ENCODE data around the gene HLA-DRB5.
"Not testable (repeated sequence)": the region's sequence is repeated elsewhere in the genome, so short reads cannot be mapped to it uniquely, and the experiment has no call there.

Gene HLA-DRB5

DNA sequence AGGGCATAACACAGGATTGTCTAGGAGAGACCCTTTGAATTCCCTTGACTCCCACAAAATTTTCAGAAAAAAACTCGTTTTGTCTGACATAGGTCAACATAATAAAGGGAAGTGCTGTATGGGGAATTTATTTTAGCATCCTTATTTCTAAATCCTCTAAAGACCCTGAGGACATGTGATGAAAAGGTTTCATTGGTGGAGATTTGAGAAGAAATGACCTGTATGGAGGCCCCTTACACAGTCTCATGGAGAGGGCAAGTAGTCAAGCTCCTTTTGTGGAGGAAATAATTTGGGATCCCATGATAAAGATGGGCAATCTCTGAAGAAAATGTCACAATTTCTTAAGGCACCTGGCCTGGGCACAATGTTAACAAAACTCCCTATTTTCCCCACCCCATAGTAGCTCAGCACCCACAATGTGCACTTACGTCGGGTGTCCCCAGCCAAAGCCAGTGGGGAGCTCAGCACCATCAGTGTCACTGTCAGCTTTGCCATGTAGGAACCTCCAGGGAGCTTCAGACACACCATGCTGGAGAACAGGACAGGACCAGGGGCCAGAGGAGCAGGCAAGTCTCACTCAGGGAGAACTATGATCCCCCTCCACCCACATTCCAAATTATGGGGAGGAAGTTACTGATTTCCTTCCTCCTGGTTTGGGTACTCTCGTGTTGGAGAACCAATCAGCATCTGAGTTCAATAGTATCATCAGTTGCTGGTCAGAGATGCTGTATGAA, at the start of gene HLA-DRB5:
TSS of gene HLA-DRB5 (minus strand) at position 591 of the 734 bp plus-strand sequence. CDS start at position 528, 63 bp downstream.
- no peak within 1 kb of the TSS for H3K9ac ChIP-seq (ENCODE audit: low read length)
- H3K9me3 ChIP-seq (ENCODE audit: control insufficient read depth, low read depth, low read length): no peaks in the 10 kb centered on the region
- no peaks in the 10 kb centered on the region for H3K4me1 ChIP-seq (ENCODE audit: control insufficient read depth, low read depth, low read length)
- no peak within 1 kb of the TSS for H3K4me3 ChIP-seq (ENCODE audit: low read length)
- H3K27me3 ChIP-seq (ENCODE audit: control insufficient read depth, insufficient read depth, low read length): no peaks in the 10 kb centered on the region
- H3K36me3 ChIP-seq (ENCODE audit: control insufficient read depth, low read depth, low read length): no peaks in the 10 kb centered on the region
- no peak within 1 kb of the TSS for H3K27ac ChIP-seq (ENCODE audit: low read length)

- Histone ChIP-seq H3K27ac (ENCODE audit: low read length) (no peak overlapping the region), H3K4me1 (ENCODE audit: control insufficient read depth, low read depth, low read length) (no peaks in the 10 kb centered on the region), H3K9me3 (ENCODE audit: control insufficient read depth, low read depth, low read length) (no peaks in the 10 kb centered on the region), H3K9ac (ENCODE audit: low read length) (no peak overlapping the region), H3K27me3 (ENCODE audit: control insufficient read depth, insufficient read depth, low read length) (no peaks in the 10 kb centered on the region), H3K36me3 (ENCODE audit: control insufficient read depth, low read depth, low read length) (no peaks in the 10 kb centered on the region), H3K4me3 (ENCODE audit: low read length) (no peak overlapping the region)
Measured at GRCh38 chr6:32578962-32579361, 48.9 kb upstream of the HLA-DRB5 start.

DNA sequence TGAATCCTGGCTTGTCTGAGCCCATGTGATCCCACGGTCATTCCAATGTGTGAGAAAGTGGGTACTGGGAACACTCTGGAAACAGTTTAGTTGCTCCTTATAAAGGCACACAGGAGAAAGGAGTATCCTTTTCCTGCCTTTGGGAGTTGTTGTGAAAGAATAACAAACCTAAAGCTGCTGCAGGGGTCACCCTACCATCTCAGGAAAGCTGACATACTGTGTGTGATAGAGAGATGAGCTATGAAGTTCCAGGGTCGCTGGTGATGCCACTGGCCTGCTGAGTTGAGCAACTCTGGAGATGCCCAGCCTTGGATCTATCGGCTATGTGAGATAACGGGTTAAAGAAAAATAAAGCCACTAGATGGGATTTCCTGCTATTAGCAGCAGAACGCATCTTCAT, 47.4 kb upstream of the HLA-DRB5 start:
- H3K9ac ChIP-seq (ENCODE audit: low read length); H3K36me3 ChIP-seq (ENCODE audit: control insufficient read depth, low read depth, low read length); H3K4me1 ChIP-seq (ENCODE audit: control insufficient read depth, low read depth, low read length); H3K4me3 ChIP-seq (ENCODE audit: low read length); H3K27ac ChIP-seq (ENCODE audit: low read length); H3K9me3 ChIP-seq (ENCODE audit: control insufficient read depth, low read depth, low read length); H3K27me3 ChIP-seq (ENCODE audit: control insufficient read depth, insufficient read depth, low read length): not testable (repeated sequence)

DNA sequence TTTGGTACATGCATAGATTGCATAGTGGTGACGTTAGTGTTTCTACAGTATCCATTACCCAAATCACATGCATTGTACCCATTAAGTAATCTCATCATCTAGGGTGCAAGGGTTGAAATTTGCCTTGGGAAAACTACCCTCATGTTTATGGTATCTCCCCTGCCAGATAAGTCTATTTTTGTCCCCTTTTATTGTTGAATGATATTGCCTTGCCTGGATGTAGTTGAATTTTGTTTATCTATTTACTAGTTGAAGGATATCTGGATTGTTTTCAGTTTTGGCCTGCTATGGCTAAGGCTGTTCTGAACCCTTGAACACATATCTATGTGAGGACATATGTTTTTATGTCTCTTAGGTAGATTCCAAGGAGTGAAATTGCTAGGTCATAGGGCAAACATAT, 46.2 kb upstream of the HLA-DRB5 start:
- H3K9ac ChIP-seq (ENCODE audit: low read length): no peak overlapping the region
- H3K4me1 ChIP-seq (ENCODE audit: control insufficient read depth, low read depth, low read length): no peaks in the 10 kb centered on the region
- H3K4me3 ChIP-seq (ENCODE audit: low read length): no peak overlapping the region
- H3K36me3 ChIP-seq (ENCODE audit: control insufficient read depth, low read depth, low read length): no peaks in the 10 kb centered on the region
- no peaks in the 10 kb centered on the region for H3K27me3 ChIP-seq (ENCODE audit: control insufficient read depth, insufficient read depth, low read length)
- no peak overlapping the region for H3K27ac ChIP-seq (ENCODE audit: low read length)
- H3K9me3 ChIP-seq (ENCODE audit: control insufficient read depth, low read depth, low read length): no peaks in the 10 kb centered on the region

- H3K27me3 ChIP-seq (ENCODE audit: control insufficient read depth, insufficient read depth, low read length): no peaks in the 10 kb centered on the region
- no peaks in the 10 kb centered on the region for H3K9me3 ChIP-seq (ENCODE audit: control insufficient read depth, low read depth, low read length)
- no peaks in the 10 kb centered on the region for H3K36me3 ChIP-seq (ENCODE audit: control insufficient read depth, low read depth, low read length)
- no peak overlapping the region for H3K9ac ChIP-seq (ENCODE audit: low read length)
- no peaks in the 10 kb centered on the region for H3K4me1 ChIP-seq (ENCODE audit: control insufficient read depth, low read depth, low read length)
- no peak overlapping the region for H3K27ac ChIP-seq (ENCODE audit: low read length)
- no peak overlapping the region for H3K4me3 ChIP-seq (ENCODE audit: low read length)
Measured at GRCh38 chr6:32570363-32570905, 40.3 kb upstream of the HLA-DRB5 start.

GRCh38 chr6:32568561-32568960, 38.5 kb upstream of the HLA-DRB5 start:
- no peaks in the 10 kb centered on the region for H3K9me3 ChIP-seq (ENCODE audit: control insufficient read depth, low read depth, low read length)
- H3K9ac ChIP-seq (ENCODE audit: low read length): no peak overlapping the region
- no peak overlapping the region for H3K27ac ChIP-seq (ENCODE audit: low read length)
- no peaks in the 10 kb centered on the region for H3K27me3 ChIP-seq (ENCODE audit: control insufficient read depth, insufficient read depth, low read length)
- H3K4me1 ChIP-seq (ENCODE audit: control insufficient read depth, low read depth, low read length): no peaks in the 10 kb centered on the region
- no peak overlapping the region for H3K4me3 ChIP-seq (ENCODE audit: low read length)
- H3K36me3 ChIP-seq (ENCODE audit: control insufficient read depth, low read depth, low read length): no peaks in the 10 kb centered on the region

DNA sequence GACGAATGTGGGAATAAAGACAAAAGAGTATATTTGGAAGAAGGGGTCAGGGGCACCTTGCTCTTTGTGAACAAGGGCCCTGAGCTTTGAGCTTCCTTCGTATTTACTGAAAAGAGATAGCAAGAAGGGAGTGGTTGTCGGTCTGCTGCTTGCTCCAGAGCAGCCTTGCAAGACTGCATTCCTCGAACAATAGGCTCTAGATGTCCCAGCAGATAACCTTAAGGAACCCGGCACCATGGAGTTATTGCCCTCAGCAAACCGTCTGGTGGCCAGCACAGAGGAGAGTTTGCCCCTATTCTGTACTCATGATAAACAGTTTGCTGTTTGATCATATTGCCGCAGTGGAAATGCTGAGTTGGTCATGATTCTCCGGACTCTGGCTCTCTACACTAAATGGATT, 36.9 kb upstream of the HLA-DRB5 start:
- Histone ChIP-seq H3K27me3 (ENCODE audit: control insufficient read depth, insufficient read depth, low read length) (no peaks in the 10 kb centered on the region), H3K27ac (ENCODE audit: low read length) (no peak overlapping the region), H3K36me3 (ENCODE audit: control insufficient read depth, low read depth, low read length) (no peaks in the 10 kb centered on the region), H3K9me3 (ENCODE audit: control insufficient read depth, low read depth, low read length) (no peaks in the 10 kb centered on the region), H3K4me1 (ENCODE audit: control insufficient read depth, low read depth, low read length) (no peaks in the 10 kb centered on the region), H3K4me3 (ENCODE audit: low read length) (no peak overlapping the region), H3K9ac (ENCODE audit: low read length) (no peak overlapping the region)

DNA sequence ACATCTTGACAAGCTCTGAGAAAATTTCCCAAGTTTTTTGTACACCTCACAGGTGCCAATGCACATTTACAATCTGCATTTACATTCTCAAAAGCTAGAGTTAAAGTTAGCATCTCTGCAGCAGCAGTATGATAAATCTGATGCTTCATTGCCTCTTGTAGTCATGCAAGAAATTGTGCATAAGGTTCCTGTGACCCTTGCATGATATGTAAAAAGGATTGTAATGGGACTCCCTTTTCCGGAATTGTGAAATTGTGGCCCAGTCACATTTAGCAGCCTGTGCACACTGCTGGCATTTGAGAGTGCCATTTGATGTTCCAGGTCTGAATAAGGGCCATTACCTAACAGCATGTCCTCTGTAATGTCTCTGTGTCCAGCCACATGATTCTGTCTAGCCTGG, 35.4 kb upstream of the HLA-DRB5 start:
- H3K9ac ChIP-seq (ENCODE audit: low read length): no peak overlapping the region
- H3K9me3 ChIP-seq (ENCODE audit: control insufficient read depth, low read depth, low read length): no peaks in the 10 kb centered on the region
- no peaks in the 10 kb centered on the region for H3K27me3 ChIP-seq (ENCODE audit: control insufficient read depth, insufficient read depth, low read length)
- H3K36me3 ChIP-seq (ENCODE audit: control insufficient read depth, low read depth, low read length): no peaks in the 10 kb centered on the region
- H3K4me1 ChIP-seq (ENCODE audit: control insufficient read depth, low read depth, low read length): no peaks in the 10 kb centered on the region
- H3K4me3 ChIP-seq (ENCODE audit: low read length): no peak overlapping the region
- no peak overlapping the region for H3K27ac ChIP-seq (ENCODE audit: low read length)

- H3K9ac ChIP-seq (ENCODE audit: low read length): no peak overlapping the region
- no peak overlapping the region for H3K27ac ChIP-seq (ENCODE audit: low read length)
- no peaks in the 10 kb centered on the region for H3K36me3 ChIP-seq (ENCODE audit: control insufficient read depth, low read depth, low read length)
- no peaks in the 10 kb centered on the region for H3K4me1 ChIP-seq (ENCODE audit: control insufficient read depth, low read depth, low read length)
- no peak overlapping the region for H3K4me3 ChIP-seq (ENCODE audit: low read length)
- H3K9me3 ChIP-seq (ENCODE audit: control insufficient read depth, low read depth, low read length): no peaks in the 10 kb centered on the region
- no peaks in the 10 kb centered on the region for H3K27me3 ChIP-seq (ENCODE audit: control insufficient read depth, insufficient read depth, low read length)
Measured at GRCh38 chr6:32562940-32563339, 32.9 kb upstream of the HLA-DRB5 start.

DNA sequence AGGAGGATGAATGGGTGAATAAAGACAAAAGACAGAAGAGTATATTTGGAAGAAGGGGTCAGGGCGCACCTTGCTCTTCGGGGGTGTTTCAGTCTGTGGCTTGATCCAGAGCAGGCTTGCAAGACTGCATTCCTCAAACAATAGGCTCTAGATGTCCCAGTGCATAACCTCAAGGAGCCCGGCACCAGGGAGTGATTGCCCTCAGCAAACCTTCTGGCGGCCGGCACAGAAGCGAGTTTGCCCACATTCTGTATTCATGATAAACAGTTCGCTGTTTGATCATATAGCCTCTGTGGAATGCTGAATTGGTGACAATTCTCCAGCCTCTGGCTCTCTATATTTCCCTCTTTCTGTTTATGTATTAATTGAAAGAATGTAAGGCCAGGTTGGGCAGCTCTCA, 29.7 kb upstream of the HLA-DRB5 start:
- Histone ChIP-seq H3K27ac (ENCODE audit: low read length) (no peak overlapping the region), H3K4me1 (ENCODE audit: control insufficient read depth, low read depth, low read length) (no peaks in the 10 kb centered on the region), H3K27me3 (ENCODE audit: control insufficient read depth, insufficient read depth, low read length) (no peaks in the 10 kb centered on the region), H3K4me3 (ENCODE audit: low read length) (no peak overlapping the region), H3K36me3 (ENCODE audit: control insufficient read depth, low read depth, low read length) (no peaks in the 10 kb centered on the region), H3K9ac (ENCODE audit: low read length) (no peak overlapping the region), H3K9me3 (ENCODE audit: control insufficient read depth, low read depth, low read length) (no peaks in the 10 kb centered on the region)

DNA sequence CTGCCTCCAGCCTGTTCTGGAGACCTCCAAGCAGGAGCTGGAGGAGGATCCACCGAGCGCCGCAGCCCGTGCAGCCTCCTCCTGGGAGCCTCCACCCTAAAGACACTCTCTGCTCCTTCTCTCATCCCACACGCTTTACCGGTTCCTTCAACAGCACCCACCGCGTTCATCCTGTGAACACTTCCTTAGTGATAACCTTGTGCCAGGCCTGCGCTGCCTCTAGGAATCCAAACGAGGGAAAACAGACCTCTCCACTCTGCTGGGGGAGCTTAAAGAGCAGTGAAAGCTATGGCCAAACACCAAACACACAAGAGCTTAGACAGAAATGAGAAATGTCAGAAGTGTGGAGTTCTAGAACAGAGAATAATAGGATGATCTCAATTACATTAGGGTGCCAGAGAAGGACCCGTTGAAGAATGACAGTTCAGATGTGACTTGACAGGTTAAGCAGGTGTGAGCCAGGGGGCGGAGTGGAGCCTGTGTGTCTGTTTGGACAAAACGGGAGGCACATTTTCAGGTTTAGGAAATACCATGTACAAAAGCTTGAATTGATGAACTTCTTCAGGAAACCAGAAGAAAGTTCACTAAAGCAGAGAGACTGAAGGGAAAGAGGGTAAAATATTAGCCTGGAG, 28.5 kb upstream of the HLA-DRB5 start:
- H3K9me3 ChIP-seq (ENCODE audit: control insufficient read depth, low read depth, low read length): no peaks in the 10 kb centered on the region
- no peak overlapping the region for H3K4me3 ChIP-seq (ENCODE audit: low read length)
- H3K36me3 ChIP-seq (ENCODE audit: control insufficient read depth, low read depth, low read length): no peaks in the 10 kb centered on the region
- H3K27ac ChIP-seq (ENCODE audit: low read length): no peak overlapping the region
- H3K4me1 ChIP-seq (ENCODE audit: control insufficient read depth, low read depth, low read length): no peaks in the 10 kb centered on the region
- H3K27me3 ChIP-seq (ENCODE audit: control insufficient read depth, insufficient read depth, low read length): no peaks in the 10 kb centered on the region
- no peak overlapping the region for H3K9ac ChIP-seq (ENCODE audit: low read length)
